GM10248 (cell line): ENCODE measurements around the gene CAD.
A peak's percentile ranks its signal among the peaks of the same experiment; 100 is the strongest.
"Not testable (repeated sequence)": the region's sequence is repeated elsewhere in the genome, so short reads cannot be mapped to it uniquely, and the experiment has no call there.

Experiments used
- CTCF ChIA-PET: fragments of 300-600 bp; sonication (Branson Sonifier 250); formaldehyde crosslinking; extraction: SDS; loops from one replicate; lab custom pipeline; 2021; ENCODE audit warnings: antibody characterized with exemption; lab: Yijun Ruan, JAX
- POLR2A ChIA-PET: fragments of 350-650 bp; sonication (Branson Sonifier 250); formaldehyde crosslinking; extraction: SDS; loops from one replicate; lab custom pipeline; 2020; ENCODE audit warnings: antibody characterized with exemption; lab: Yijun Ruan, JAX
- DNase-seq: peaks from one replicate; pipeline ENCODE4 v3.0.0; 2012; ENCODE audit errors: extremely low spot score
- CTCF ChIP-seq: IDR thresholded peaks from 2 replicates; pipeline ENCODE4 v1.5.1; 2012; ENCODE audit warnings: mild to moderate bottlenecking, low read depth; ENCODE audit errors: extremely low read depth, missing control alignments, control extremely low read depth

The CAD gene

GRCh38 chr2:27263287-27264252 is 46.4 kb downstream of the CAD start:
- POLR2A ChIA-PET, result interaction anchor here (0.6 kb wide), 1 partner anchor 8 kb away, joined by 5 read pairs; no protein-coding TSS in a partner anchor
- no peak for DNase-seq
- TF ChIP-seq CTCF, result no peak
- CTCF ChIA-PET, result interaction anchor here (1.0 to 6.8 kb wide), 5 partner anchors 9 to 167 kb away, joined by 3 to 99 read pairs (median 7); partner anchors contain the start of genes DNAJC5G and TRIM54

- POLR2A ChIA-PET, result no interaction called here
- DNase-seq, result no peak
- no peak for TF ChIP-seq CTCF
- CTCF ChIA-PET, result interaction anchor here (1.1 to 6.8 kb wide), 7 partner anchors 8 to 177 kb away, joined by 3 to 99 read pairs (median 7); partner anchors contain the start of genes DNAJC5G, KHK and TRIM54
Measured at GRCh38 chr2:27264253-27264752, 47.1 kb downstream of the CAD start.

DNA sequence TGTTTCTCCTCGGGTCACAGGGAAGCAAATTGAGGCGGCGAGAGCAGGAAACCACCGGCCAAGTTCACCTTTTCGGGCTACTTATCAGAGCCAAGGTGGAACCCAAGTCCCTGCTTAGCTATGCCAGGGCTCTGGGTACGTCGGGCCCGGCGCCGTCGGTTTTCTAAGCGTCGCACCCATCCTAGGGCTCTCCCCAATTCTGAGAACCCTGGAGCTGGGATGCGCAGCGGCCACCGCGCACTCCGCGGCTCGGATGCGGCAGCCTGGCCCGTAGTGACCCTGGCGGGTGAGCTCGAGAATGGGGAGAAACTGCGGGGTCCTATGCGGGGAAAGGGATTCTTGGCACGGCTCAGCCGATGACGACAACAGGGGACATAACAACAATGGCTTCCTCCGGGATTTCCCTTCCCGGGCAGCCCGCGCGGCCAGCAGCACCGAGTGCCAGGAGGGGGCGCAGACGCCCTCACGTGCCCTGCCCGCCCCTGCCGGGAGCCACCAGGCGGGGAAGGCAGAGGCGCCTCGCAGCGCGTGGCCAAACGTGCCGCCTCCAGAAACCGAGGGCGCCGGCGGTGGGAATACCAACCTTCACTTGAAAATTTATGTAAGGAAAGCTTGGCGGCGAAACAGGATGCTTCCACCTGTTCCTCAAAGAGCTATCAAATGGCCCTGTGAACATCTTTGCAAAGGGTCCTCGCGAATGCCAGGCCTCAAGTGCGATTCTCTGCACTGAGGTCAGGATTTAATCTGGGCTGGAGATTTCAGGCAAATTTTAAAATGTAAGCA is 47.8 kb downstream of the CAD start:
- DNase-seq, result peak; percentile 80
- peak; percentile 61 for TF ChIP-seq CTCF
- ChIA-PET POLR2A (interaction anchor here (0.7 kb wide), 1 partner anchor 24 kb away, joined by 3 read pairs; no protein-coding TSS in a partner anchor), CTCF (interaction anchor here (1.1 to 6.8 kb wide), 14 partner anchors 8 to 303 kb away, joined by 3 to 99 read pairs (median 5); partner anchors contain the start of genes DNAJC5G, KHK and TRIM54)

DNA sequence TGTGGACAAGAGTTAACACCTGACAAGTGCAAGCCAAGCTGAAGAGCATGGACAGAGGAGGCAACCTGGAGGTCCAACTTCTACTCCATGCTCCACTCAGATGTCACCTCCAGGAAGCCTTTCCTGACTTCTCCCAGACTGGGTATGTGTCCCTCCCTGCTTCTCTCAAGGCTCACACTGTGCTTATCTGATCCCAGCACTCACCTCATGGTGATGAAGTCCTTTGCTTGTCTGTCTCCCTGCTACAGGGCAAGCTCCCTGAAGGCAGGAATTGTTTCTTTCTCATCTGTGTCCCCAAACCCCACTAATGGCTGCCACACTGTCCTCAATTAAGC is 48.3 kb downstream of the CAD start:
- ChIA-PET CTCF (interaction anchor here (1.1 to 6.8 kb wide), 15 partner anchors 9 to 304 kb away, joined by 3 to 99 read pairs (median 4); partner anchors contain the start of genes DNAJC5G, KHK and TRIM54), POLR2A (interaction anchor here (0.7 kb wide), 1 partner anchor 24 kb away, joined by 3 read pairs; no protein-coding TSS in a partner anchor)
- no peak for TF ChIP-seq CTCF
- DNase-seq, result no peak

- CTCF ChIA-PET, result interaction anchor here (1.5 to 6.8 kb wide), 2 partner anchors 12 to 35 kb away, joined by 3 to 99 read pairs; partner anchors contain the start of genes DNAJC5G and TRIM54
- POLR2A ChIA-PET, DNase-seq: not testable (repeated sequence)
Measured at GRCh38 chr2:27268296-27268695, 51.1 kb downstream of the CAD start.

DNA sequence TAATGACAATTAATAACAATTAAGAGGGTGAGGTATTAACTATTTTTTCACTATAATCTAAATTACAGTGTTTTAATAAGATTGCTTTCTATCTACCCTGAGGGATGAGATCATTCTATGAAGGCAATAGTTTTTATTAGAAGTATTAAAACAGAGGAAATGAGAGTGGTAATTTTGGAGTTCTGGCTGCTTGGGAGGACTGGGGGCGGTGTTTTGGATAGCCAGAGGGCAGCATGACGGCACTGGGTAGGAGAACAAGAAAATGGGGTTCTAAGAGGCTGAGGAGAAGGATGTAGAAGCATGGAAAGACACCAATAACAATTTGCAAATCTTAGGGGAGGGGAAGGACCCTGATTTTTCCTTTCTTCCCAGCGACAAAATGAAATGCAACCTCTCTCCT is 53.0 kb downstream of the CAD start:
- DNase-seq, result no peak
- POLR2A ChIA-PET, result no interaction called here
- CTCF ChIA-PET, result interaction anchor here (1.2 to 2.7 kb wide), 5 partner anchors 10 to 173 kb away, joined by 3 to 22 read pairs (median 6); partner anchors contain the start of gene TRIM54
- TF ChIP-seq CTCF, result no peak
